Measurements from ENCODE around the gene PEX14.
A peak's percentile ranks its signal among the peaks of the same experiment; 100 is the strongest.

The PEX14 gene

DNA sequence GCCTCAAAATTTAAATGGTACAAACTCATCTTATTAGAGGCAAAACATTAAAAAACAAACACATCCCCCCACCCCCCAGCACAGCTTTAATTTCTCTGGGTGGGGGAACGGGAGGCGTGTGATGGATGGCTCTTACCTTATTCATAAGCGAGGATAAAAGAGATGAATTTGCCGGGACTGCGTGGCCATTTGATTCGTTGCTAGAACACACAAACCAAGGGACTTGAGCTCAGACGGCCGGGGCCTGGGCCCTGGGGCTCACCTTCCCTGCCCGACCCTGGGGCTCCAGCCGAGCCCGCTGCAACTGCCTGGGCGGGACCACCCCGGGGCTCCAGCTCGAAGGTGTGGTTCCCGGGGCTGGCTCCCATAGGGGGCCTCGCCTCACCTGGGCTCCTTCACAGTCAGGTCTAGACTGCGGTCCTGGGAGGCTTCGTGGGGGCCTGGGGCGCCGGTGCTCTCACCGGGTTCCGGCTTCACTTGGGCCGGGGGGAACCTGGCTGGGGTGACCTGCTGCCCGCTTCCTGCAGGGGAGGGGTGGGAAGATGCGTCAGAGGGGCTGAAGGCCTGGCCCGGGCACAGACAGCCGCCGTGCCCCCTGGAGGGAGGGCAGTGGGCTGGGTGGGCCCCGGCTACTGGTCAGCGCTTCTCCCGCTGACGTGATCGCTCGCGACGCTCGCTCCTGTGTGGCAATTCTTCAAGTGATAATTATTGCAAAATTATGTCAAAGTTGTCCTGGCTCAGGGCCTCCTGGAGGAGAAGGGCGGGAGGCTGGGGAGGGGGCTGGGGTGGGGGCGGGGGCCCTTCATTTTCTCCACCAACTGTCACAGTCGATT, 176.0 kb downstream of the PEX14 start:
- DNase-seq (ENCODE audit: low spot score) = no peak

DNA sequence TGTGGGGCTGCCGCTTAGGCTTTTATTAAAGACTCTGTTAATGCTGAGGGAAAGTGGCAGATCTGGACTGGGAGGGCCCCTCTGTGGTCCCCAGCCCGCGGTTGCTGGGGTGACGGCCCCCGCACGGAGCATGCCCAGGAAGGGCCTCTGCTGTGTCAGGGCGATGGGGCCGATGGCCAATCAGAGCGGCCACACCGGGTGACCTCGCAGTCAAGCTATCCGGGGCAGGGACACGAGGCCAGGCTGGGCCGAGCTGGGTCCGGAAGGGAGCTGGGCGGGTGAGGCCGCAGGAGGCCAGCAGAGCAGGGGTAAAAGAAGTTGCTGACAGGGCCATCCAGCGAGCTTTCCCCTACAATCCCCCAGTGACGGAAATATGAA, 176.6 kb downstream of the PEX14 start:
- peak; percentile 13 for DNase-seq (ENCODE audit: low spot score)

DNA sequence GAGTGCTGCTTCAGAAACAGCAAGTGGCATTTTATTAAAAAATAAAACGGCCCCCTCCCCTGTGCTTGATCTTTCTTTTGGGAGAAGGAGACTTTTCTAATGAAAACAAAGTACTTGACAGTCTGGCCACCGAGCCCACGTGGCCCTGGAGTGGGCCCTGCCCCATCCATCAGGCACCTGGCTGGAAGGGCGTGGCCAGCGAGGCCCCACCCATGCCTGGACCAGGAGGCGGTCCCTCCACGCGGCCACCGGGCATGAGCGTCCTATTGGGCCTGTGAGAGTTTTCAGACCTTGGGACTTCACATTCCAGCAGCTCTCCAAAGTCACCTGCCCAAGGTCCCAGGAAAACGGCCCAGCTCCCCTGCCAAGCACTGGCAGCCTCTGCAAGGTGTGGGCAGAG, 177.0 kb downstream of the PEX14 start:
- peak; percentile 17 for DNase-seq (ENCODE audit: low spot score)

DNA sequence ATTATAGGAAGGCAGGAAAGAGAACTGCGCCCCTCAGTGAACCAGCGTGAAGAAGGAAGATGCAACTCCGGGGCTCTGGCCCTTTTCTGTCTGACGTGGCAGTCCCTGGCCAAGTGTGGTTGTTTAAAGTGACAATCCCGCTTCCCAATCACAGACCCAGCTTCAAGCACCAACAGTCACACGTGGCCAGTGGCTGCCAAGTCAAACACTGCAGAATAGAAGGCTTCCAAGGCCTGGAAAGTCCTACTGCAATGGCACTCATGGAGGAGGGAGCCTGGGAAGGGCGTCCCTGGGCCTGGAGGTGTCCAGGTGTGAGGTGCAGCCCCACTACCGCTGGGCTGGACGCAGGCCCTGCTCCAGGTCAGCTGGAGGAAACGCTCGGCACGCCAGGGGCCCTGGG, 177.9 kb downstream of the PEX14 start:
- no peak for DNase-seq (ENCODE audit: low spot score)

DNA sequence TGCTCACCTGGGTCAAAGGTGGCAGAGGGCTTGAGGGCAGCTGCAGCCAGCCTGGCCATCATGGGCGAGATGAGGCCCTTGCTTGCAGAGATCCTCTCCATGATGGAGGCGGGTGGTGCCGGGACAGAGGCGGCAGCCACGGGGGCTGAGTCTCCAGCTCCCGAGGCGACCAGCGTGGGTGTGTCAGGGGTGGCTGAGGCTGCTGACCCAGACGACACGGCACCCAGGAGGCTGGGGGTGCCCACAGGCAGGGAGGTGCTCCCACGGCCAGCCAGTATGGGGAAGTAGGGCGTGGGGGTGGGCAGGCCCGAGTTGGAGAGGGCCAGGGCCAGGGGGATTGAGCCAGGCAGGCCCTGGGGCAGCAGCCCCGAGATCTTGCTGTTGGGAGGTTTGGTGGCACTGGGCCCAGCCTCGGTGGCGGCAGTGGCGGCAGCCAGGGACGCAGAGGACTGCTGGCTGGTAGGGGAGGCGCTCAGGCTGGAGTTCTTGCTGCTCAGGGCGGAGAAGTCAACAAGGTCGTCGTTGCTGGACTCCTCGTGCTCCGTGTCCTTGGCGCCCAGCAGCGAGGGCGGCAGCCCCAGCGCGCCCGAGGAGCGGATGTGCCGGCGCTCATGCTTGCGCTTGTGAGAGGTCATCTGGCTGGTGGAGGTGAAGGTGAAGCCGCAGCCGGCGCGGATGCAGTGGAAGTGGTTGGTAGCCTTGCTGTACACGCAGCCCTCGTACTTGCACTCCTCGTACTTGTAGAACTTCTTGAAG, 178.8 kb downstream of the PEX14 start:
- DNase-seq (ENCODE audit: low spot score) = no peak

DNA sequence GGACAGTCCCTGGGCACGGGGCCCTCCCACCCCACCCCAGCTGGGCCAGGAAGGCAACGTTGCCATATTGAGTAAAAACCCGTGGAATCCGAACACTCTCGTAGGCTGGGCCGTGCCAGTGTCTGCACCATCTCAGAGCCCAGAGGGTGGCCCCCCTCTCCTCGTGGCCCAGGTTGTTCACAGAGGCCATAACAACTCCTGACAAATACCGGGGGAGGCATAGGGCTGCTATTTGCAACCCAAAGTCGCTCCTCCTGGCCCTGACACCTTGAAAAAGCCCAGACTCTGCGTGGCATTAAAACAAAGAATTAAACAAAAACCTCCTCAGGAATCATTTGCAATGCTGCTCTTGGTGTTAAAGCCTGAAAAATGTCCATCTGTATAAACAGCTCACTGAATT, 180.3 kb downstream of the PEX14 start:
- no peak for DNase-seq (ENCODE audit: low spot score)

DNA sequence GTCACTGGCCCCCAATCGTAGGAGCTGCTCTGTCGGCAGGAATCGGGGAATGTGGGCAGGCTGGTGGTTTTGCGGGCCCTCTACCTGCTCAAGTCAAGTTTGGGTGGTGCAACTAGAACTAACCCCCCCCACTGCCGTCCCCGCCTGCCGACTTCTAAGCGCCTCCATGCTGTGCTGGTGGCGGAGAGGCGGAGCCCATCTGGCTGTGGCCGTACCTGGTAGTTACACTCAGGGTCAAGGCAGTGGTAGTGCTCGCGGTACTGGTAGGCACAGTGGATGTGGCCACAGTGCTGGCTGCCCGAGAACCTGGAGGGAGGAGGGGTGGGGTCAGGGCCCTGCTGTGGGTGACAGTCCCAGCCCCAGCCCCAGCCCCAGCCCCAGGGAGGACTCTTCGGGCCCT, 181.7 kb downstream of the PEX14 start:
- DNase-seq (ENCODE audit: low spot score) = no peak

DNA sequence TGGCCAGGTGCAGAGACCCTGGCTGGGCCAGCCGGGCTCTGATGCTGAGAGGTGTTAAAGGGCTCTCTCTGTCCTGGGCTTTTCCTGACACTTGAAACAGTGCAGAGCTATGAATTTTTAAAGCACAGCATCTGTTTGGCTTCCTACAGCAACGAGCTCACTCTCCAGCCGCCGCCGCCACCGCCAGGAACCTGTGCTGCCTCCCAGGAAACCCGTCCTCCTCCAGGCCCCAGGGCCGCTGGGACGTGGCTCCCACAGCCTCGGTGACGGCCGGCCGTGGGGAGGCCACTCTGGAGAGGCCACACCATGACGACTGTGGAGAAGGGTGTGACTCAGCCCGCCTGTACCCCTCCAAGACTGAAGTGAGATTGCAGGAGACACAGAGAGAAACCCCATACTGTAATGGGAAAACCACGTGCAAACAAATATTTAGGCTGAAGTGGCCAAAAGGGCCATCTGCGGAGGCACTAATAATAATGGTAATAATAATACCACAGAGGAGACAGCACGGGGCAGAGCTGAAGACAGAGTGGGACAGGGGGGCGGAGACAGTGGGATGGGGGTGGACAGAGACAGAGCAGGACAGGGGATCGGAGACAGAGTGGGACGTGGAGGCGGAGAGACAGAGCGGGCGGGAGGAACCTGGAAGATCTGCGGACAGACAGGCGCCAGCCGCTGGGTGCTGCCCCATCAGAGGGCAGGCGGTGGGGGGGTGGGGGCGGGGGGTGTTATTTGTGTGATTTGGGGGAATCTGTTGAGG, 182.5 kb downstream of the PEX14 start:
- no peak for DNase-seq (ENCODE audit: low spot score)

DNA sequence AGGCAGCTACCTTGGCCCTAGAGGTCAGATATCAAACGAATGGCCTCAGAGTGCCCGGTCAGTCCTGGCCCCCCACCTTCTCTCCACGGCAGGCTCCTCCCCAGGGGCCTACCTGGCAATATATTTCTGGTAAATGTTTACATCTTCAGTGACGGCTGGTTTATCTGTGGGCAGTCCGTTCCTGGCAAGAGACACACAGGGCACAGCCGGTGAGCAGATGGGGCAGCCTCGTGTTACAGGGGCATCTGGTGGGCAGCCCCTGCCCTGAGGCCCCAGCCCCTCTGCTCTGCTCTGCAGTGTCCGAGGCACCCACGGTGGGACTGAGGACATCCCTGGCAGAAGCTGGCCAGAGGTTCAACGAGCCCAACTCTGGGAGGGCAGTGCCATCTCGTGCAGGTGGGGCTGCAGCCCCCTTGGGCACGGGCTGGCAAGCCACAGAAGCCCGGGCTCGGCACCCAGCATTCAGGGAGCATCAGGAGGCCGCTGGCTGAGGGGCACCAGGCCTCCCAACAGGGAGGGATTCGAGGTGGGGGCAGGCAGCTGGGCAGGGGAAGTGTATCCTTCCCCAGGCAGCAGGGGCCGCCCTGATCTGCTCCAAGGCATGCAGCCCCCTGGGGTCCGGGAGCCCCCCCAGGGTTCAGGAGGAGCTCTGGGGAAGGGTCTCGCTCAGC, 183.8 kb downstream of the PEX14 start:
- DNase-seq (ENCODE audit: low spot score) = no peak

DNA sequence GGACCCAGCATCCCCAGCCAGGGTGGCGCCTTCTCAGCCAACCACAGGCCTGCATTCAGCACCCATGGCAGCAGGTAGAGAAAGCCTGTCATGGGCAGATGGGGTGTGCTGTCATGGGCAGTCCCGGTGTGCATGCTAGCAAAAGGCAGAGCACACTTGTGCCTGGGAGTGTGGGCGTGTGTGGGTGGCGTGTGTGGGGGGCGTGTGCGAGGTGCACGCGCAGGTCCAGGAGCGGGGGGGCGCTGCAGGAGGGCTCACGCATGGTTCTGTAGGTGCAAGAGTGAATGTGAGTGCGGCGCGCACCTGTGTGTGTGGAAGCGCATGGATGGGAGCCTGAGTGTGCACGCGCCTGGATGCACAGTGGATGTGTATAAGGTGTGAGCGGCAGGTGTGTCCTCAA, 184.5 kb downstream of the PEX14 start:
- DNase-seq (ENCODE audit: low spot score) = no peak

DNA sequence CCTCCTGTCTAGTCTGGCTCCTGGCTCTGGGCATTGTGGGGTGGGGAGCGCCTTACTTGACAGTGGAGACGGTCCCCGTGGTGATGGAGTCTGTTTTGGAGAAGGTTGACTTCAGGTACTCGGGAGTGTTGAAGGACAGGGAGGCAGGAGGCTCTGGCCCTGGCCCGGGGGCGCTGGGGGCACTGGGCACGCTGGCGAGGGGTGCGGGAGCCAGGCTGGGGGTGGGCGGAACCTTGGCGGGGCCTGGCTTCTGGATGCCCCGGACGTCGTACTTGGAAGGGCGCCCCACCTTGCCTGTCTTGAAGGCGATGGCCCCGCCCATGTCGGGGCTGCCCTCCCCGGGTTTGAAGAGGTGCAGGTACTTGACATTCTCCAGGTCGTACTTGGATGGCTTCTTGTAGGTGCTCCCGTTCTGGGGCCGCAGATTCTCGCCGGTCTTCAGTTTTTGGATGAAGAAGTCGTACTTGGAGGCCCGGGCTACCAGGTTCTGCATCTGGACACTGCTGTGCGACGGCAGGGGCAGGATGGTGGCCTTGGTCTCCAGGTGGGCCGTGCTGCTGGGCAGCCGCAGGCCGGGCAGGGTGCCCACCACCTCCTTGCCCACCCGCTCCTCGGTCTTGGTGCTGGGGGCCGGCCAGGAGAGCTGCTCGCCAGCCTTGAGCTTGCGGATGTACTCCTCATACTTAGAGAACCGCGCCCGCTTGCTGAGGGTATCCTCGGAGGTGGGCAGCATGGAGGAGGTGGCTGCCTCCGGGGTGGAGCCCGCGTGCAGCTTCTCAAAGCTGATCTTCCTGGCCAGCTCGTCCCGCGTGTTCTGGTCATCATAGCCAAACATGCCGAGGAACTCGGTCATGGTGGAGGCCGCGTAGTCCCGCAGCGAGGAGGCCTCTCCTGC, 185.1 kb downstream of the PEX14 start:
- no peak for DNase-seq (ENCODE audit: low spot score)

DNA sequence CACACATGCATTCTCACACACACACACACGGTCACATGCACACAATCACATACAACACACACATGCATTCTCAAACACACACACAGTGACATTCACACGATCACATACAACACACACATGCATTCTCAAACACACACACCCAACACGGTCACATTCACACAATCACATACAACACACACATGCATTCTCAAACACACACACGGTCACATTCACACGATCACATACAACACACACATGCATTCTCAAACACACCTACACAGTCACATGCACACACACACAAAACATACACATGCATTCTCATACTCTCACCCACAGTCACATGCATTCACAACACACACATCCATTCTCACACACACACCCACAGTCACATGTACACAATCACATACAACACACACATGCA, 186.7 kb downstream of the PEX14 start:
- DNase-seq (ENCODE audit: low spot score) = no peak

DNA sequence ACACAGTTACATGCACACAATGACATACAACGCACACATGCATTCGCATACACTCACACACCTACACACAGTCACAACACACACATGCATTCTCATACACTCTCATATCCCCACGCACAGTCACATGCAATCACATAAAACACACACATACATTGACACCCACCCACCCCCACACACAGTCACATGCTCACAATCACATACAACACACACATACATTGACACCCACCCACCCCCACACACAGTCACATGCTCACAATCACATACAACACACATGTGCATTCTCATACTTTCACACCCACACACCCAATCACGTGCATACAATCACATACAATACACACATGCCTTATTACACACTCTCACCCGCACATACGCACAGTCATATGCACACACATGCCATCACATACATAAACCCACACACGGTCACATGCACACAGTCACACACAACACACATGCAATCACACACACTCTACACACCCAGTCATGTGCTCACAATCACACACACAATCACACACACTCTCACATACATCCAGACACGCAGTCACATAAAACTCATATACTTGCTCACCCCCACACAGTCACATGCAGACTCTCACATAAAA, 187.4 kb downstream of the PEX14 start:
- no peak for DNase-seq (ENCODE audit: low spot score)

DNA sequence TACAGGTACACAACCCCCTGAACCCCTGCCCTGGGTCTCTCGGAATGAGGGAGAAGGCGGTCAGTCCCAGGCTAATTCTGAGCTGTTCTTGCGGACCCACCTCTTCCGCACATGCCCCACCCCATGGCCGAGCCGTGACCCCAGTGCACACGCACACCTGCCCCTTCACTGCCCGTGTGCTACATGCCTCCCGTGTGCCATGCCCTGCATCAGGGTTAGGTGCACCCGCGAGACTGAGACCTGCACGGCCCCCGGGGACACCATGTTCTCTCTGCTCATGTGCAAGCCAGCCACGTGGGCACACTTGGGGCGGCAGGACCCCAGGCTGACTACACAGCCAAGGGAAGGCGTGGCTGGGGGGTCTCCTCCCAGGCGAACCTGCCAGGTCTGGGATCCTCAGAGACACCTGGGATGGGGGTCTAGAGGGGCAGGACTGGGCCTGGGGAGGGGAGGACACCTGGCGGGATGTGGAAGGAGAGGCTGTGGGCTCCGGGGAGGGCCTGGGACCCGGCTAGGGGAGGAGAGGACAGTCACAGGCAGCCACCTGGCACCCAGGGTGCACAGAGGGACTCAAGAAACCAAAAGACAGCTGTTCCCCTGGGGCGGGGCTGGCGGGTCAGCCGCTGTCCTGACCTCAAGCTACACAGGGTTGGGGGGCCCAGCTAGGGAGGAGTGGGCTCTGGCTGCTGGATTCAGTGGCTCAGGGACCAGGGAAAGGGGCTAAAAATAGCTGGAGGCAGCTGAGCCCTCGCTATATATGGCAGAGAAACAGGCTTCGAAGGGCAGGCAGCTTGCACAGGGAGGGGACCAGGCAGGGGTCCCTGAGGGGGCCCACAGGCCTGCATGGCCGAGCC, 188.3 kb downstream of the PEX14 start:
- no peak for DNase-seq (ENCODE audit: low spot score)

DNA sequence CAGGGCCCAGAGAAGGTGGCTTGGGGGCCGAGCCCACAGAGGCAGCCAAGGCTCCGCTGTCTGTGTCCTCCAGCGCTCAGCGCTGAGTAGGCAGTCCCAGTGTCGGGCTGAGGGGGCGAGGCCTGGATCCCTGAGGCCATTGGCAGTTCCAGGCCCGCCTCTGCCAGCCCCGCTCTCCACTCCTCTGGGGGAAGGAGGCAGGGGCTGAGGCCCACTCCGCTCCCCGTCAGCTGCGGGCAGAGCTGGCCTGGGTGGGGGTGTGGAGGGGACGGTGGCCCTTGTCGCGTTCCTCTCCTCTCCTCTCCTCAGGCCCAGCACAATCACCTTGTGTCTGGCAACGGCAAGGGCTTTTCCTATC, 188.9 kb downstream of the PEX14 start:
- DNase-seq (ENCODE audit: low spot score) = no peak

DNA sequence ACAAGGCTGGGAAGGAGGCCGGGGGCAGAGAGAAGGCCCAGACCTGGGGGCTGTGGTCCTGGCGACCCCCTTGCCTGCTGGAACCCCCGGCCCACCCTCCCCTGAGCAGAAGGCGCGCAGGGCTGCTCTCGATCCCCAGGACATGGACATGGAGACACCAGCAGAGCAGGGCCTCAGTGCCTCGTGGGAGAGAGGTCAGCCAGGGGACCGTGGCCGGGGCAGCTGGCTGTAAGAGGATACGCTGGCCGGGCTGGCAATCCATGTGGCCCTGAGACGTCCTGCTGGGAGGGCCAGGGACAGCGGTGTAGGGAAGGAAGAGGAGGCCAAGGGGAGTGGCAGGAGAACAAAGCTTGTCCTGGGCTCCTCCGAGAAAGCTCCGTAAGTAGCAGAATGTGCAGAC, 189.5 kb downstream of the PEX14 start:
- DNase-seq (ENCODE audit: low spot score) = no peak

DNA sequence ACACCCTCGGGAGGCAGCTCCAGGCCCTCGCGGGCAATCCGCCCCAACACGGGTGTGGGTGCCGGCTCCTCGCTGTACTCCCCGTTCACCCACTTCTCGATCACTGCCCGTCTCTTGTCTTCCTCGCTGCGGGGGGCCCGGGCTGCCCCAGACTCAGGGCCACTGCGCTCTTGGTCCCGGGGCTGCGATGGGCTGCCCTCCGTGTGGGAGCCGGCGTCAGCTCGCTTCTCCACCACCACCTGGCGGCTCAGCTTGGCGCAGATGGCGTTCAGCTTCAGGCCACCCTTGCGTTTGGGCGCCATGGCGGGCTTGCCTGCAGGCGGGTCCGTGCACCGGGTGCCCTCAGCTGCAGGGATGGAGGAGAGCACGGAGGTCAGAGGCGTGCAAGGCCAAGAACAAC, 190.5 kb downstream of the PEX14 start:
- no peak for DNase-seq (ENCODE audit: low spot score)

DNA sequence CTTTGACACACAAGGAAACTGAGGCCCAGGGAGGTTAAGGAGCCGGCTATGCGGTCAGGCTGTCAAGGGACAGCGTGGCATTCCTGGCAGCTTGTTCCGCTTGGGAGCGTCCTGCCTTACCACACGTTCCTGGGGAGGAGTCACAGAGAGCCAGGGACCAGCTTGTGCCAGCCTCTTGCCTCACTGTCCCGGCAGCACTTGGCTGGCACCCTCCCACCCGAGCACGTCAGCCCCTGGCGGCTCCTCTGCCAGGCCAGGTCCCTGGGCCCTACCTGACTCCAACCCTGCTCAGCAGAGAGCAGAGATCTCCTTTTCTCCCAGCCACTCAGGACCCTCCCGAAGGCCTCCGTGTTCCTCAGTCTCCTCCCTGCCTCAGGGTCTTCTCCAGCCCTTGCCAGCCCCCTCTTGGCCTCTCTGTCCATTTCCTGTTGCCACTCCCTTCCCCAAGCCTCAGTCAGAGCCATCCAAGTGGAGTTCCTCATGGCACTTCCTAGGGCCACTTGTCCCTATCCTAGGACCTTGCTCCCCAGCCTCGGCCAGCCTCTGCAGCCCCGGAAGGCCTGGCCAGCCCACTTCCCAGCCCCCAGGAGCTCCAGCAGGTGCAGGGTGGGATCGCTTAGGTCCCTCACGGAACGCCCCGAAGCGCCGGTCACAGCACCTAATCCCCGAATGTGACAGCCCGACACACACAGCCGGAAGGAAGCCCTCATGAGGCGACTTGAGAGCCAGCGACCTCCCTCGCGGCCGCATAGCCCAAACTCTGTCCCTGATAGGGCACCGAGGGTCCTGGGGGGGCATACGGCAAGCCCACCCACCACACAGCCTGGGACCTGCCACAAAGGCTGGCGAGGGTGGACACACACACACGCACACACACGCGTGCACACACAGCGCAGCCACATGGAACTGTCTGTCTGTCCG, 191.4 kb downstream of the PEX14 start:
- DNase-seq (ENCODE audit: low spot score) = peak; percentile 88

All from kidney tubule cell (primary cell).